Activated T-helper 9 cell treated with anti-CD3 and anti-CD28 coated beads, Interleukin-2, amount 50 U/mL, for 16 hours (primary cell): Measurements from ENCODE around the gene CAND2.
"Not testable (repeated sequence)": the region's sequence is repeated elsewhere in the genome, so short reads cannot be mapped to it uniquely, and the experiment has no call there.

Experiments
- DNase-seq: peaks from one replicate; pipeline ENCODE4 v3.0.0-alpha.2; 2020; ENCODE audit warnings: low read depth

Gene CAND2

GRCh38 chr3:12862387-12862786 lies 65.9 kb downstream of the CAND2 start:
- no peak for DNase-seq

- DNase-seq: no peak
Measured at GRCh38 chr3:12865271-12865670, 68.8 kb downstream of the CAND2 start.

- DNase-seq: no peak
Measured at GRCh38 chr3:12866836-12867235, 70.4 kb downstream of the CAND2 start.

GRCh38 chr3:12868039-12869034 lies 71.9 kb downstream of the CAND2 start:
- peak; percentile 37 for DNase-seq

- peak; percentile 11 for DNase-seq
Measured at GRCh38 chr3:12869035-12869621, 72.6 kb downstream of the CAND2 start.

- no peak for DNase-seq
Measured at GRCh38 chr3:12870942-12871341, 74.5 kb downstream of the CAND2 start.

- DNase-seq: no peak
Measured at GRCh38 chr3:12871404-12871983, 75.0 kb downstream of the CAND2 start.

GRCh38 chr3:12875857-12876836 lies 79.7 kb downstream of the CAND2 start:
- no peak for DNase-seq

- DNase-seq: no peak
Measured at GRCh38 chr3:12877040-12877439, 80.6 kb downstream of the CAND2 start.

GRCh38 chr3:12878141-12878574 lies 81.7 kb downstream of the CAND2 start:
- DNase-seq: no peak

- not testable (repeated sequence) for DNase-seq
Measured at GRCh38 chr3:12878758-12879157, 82.3 kb downstream of the CAND2 start.

GRCh38 chr3:12879191-12879815 lies 82.8 kb downstream of the CAND2 start:
- DNase-seq: no peak

- not testable (repeated sequence) for DNase-seq
Measured at GRCh38 chr3:12881858-12882257, 85.4 kb downstream of the CAND2 start.

- DNase-seq: no peak
Measured at GRCh38 chr3:12882336-12883310, 86.1 kb downstream of the CAND2 start.

- DNase-seq: no peak
Measured at GRCh38 chr3:12884186-12884680, 87.8 kb downstream of the CAND2 start.
